ENCODE measurements around the gene VIT. TPM values are rescaled to one million over a fixed set of nuclear protein-coding genes. Genes with fewer than 3 reads are reported as not detected.

VIT gene
- total RNA-seq, 6 experiments from 2014 or later = not detected

DNA sequence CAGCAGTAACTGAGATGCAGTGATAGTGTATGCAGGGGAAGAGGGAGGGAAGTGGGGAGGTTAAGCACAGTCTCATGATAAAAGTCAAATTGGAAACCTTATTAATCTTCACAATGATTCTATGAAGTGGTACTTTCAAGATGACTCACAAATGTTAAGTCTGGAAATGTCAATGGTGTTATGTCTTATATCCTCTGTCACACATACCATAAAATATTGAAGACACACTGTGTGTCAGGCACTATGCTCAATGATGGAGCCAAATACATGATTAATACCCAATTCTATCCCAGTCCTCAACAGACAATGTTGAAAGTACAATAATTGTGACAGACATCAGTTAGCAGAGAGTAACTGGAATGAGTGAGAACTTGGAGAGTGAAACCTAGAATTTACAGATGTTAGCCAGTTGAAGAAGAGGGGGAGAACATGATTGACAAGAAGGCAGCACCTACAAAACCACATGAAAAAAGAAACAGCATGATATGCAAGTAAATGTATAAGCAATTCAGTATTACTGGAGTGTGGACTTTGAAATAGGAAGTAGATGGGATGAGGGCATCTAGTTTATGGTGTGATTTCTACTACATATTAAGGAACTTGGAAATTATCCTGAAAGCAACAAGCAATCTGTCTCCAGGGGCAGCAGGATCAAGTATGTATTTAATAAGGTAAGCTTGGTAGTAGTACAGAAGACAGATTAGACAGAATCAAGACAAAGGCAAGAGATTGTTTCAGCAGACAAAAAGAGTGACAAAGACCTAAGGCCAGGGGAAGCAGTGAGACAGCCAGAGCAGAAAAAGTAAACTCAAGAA is 162.3 kb downstream of the VIT start:
- H3K9me3 ChIP-seq = no peaks in the 10 kb centered on the region
- no peaks in the 10 kb centered on the region for H3K27me3 ChIP-seq
- DNase-seq = no peak
- peak in 2 of 4 donors; percentile 84 to 85 for ATAC-seq
- intact Hi-C loops (cut with DNase I) = no loop called here
- no peaks in the 10 kb centered on the region for H3K36me3 ChIP-seq
- no peak for TF ChIP-seq POLR2A (IDR thresholded peaks at IDR 0.05)
- TF ChIP-seq, protein P1, sequence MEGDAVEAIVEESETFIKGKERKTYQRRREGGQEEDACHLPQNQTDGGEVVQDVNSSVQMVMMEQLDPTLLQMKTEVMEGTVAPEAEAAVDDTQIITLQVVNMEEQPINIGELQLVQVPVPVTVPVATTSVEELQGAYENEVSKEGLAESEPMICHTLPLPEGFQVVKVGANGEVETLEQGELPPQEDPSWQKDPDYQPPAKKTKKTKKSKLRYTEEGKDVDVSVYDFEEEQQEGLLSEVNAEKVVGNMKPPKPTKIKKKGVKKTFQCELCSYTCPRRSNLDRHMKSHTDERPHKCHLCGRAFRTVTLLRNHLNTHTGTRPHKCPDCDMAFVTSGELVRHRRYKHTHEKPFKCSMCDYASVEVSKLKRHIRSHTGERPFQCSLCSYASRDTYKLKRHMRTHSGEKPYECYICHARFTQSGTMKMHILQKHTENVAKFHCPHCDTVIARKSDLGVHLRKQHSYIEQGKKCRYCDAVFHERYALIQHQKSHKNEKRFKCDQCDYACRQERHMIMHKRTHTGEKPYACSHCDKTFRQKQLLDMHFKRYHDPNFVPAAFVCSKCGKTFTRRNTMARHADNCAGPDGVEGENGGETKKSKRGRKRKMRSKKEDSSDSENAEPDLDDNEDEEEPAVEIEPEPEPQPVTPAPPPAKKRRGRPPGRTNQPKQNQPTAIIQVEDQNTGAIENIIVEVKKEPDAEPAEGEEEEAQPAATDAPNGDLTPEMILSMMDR (IDR thresholded peaks at IDR 0.05) = no peak
- H3K4me1 ChIP-seq = no peaks in the 10 kb centered on the region
- no peak overlapping the region for H3K27ac ChIP-seq
- no peak overlapping the region for H3K4me3 ChIP-seq

DNA sequence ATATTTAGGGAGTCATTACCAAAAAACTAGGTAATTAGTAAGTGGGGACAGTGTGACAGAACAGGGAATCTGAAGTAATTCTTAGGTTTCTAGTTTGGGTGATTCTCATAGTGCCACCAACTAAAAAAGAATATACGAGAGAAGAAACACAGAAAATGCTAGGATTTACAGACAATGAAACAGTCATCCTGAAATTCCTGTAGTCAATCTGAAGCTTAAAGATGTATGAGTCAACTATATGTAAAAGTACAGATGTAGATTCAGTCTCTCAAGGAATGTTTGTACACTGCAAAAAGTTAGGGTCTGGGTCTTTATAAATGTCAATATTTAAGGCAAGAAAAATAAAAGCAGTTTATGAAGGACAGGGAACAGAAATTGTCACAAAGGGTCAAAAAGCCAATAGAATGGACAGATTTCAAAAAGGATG is 162.9 kb downstream of the VIT start:
- no CpG with 5 or more reads among the region's 1 CpG for WGBS (ENCODE audit: insufficient coverage, low coverage, low lambda C conversion rate, missing lambda C conversion rate)
- TF ChIP-seq POLR2A (IDR thresholded peaks at IDR 0.05) = no peak
- TF ChIP-seq, protein P1 (IDR thresholded peaks at IDR 0.05) = no peak
- intact Hi-C loops (cut with DNase I) = no loop called here
- no peaks in the 10 kb centered on the region for H3K36me3 ChIP-seq
- no peak overlapping the region for H3K4me3 ChIP-seq
- H3K9me3 ChIP-seq = no peaks in the 10 kb centered on the region
- DNase-seq = no peak
- ATAC-seq = no peak
- no peaks in the 10 kb centered on the region for H3K27me3 ChIP-seq
- no peaks in the 10 kb centered on the region for H3K4me1 ChIP-seq
- H3K27ac ChIP-seq = no peak overlapping the region

DNA sequence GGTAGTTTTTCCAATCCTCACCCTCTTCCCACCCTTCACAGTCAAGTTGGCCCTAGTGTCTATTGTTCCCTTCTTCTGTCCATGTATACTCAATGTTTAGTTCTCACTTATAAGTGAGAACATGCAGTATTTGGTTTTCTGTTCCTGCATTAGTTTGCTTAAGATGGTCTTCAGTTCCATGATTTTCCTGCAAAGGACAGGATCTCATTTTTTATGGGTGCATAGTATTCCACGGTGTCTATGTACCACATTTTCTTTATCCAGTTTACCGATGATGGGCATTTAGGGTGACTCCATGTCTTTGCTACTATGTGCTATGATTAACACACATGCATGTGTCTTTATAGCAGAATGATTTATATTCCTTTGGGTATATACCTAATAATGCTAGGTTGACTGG is 165.4 kb downstream of the VIT start:
- H3K27me3 ChIP-seq = no peaks in the 10 kb centered on the region

More for the DNA sequence above, 165.4 kb downstream of the VIT start:
- DNase-seq (no peak), ATAC-seq (no peak)
- H3K27ac ChIP-seq = no peak overlapping the region
- no peaks in the 10 kb centered on the region for H3K36me3 ChIP-seq
- WGBS (ENCODE audit: insufficient coverage, low coverage, low lambda C conversion rate, missing lambda C conversion rate) = 100% methylated on average over 2 of the region's 2 CpGs
- no peaks in the 10 kb centered on the region for H3K9me3 ChIP-seq
- TF ChIP-seq, protein P1 (IDR thresholded peaks at IDR 0.05) = no peak
- TF ChIP-seq POLR2A (IDR thresholded peaks at IDR 0.05) = no peak
- no peak overlapping the region for H3K4me3 ChIP-seq
- H3K4me1 ChIP-seq = no peaks in the 10 kb centered on the region
- intact Hi-C loops (cut with DNase I) = no loop called here

Other genes starting within 250 kb of the VIT start
- gene FEZ2, start 98.5 kb upstream of the VIT start, total RNA-seq = 10 to 100 TPM; 11.1 to 22.2 (median 18.7) TPM